Chondrocyte (in vitro differentiated cells): ENCODE measurements around the gene GALNT17. TPM values are rescaled to one million over a fixed set of nuclear protein-coding genes. Genes with fewer than 3 reads are reported as not detected.

Experiments
- DNase-seq: peaks from one replicate; pipeline ENCODE4 v3.0.0; 2021; ENCODE audit warnings: mixed read lengths, low spot score
- H3K27ac Mint-ChIP-seq: one replicate; pipeline ENCODE4 v1.8.0; 2021; ENCODE audit warnings: mild to moderate bottlenecking, moderate library complexity, mixed read lengths; ENCODE audit not compliant: unreplicated experiment
- H3K27me3 Mint-ChIP-seq: 2 replicates; pipeline ENCODE4 v1.8.0; 2021; ENCODE audit warnings: low read depth, mixed read lengths
- H3K36me3 Mint-ChIP-seq: 2 replicates; pipeline ENCODE4 v1.8.0; 2021; ENCODE audit warnings: low read depth, mixed read lengths
- H3K4me1 Mint-ChIP-seq: 2 replicates; pipeline ENCODE4 v1.8.0; 2021; ENCODE audit warnings: low read depth, mild to moderate bottlenecking, mixed read lengths
- H3K4me3 Mint-ChIP-seq: one replicate; pipeline ENCODE4 v1.8.0; 2021; ENCODE audit warnings: mild to moderate bottlenecking, moderate library complexity, mixed read lengths; ENCODE audit not compliant: unreplicated experiment
- H3K9me3 Mint-ChIP-seq: 2 replicates; pipeline ENCODE4 v1.8.0; 2021; ENCODE audit warnings: low read depth, mixed read lengths
- CTCF ChIP-seq: fragments of 200-600 bp; sonication (generic); IDR thresholded peaks from 2 replicates; pipeline ENCODE4 v1.5.0; 2021; ENCODE audit warnings: antibody characterized with exemption, mild to moderate bottlenecking, moderate library complexity
- total RNA-seq: library from RNA; stranded (reverse); gene quantifications from 3 replicates; pipeline ENCODE4 v1.2.1, GENCODE V29; 2021

The GALNT17 gene
- total RNA-seq, 1 donor from 2014 or later: 24.4 TPM

- H3K27ac Mint-ChIP-seq: peak overlapping the region; percentile 57
- H3K4me3 Mint-ChIP-seq: no peak overlapping the region
- DNase-seq: no peak
- peaks cover 5% of the 10 kb centered on the region for H3K9me3 Mint-ChIP-seq
- peaks cover 59% of the 10 kb centered on the region for H3K4me1 Mint-ChIP-seq
- TF ChIP-seq CTCF: no peak
- H3K27me3 Mint-ChIP-seq: no peaks in the 10 kb centered on the region
- H3K36me3 Mint-ChIP-seq: peaks cover 2% of the 10 kb centered on the region
Observed at GRCh38 chr7:71612911-71613310, 481.0 kb downstream of the GALNT17 start.

- TF ChIP-seq CTCF: no peak
- Mint-ChIP-seq H3K9me3 (peaks cover 1% of the 10 kb centered on the region), H3K4me1 (peaks cover 63% of the 10 kb centered on the region), H3K36me3 (peaks cover 2% of the 10 kb centered on the region), H3K27ac (peak overlapping the region; percentile 57), H3K4me3 (no peak overlapping the region), H3K27me3 (no peaks in the 10 kb centered on the region)
- no peak for DNase-seq
Observed at GRCh38 chr7:71613313-71613712, 481.4 kb downstream of the GALNT17 start.

- H3K9me3 Mint-ChIP-seq: peaks cover 7% of the 10 kb centered on the region
- peaks cover 74% of the 10 kb centered on the region for H3K4me1 Mint-ChIP-seq
- H3K36me3 Mint-ChIP-seq: peaks cover 1% of the 10 kb centered on the region
- H3K27me3 Mint-ChIP-seq: no peaks in the 10 kb centered on the region
- peak overlapping the region; percentile 92 for H3K27ac Mint-ChIP-seq
- H3K4me3 Mint-ChIP-seq: no peak overlapping the region
- TF ChIP-seq CTCF: peak; percentile 18
- DNase-seq: no peak
Observed at GRCh38 chr7:71615017-71615416, 483.1 kb downstream of the GALNT17 start.

- Mint-ChIP-seq H3K9me3 (peaks cover 7% of the 10 kb centered on the region), H3K27ac (peak overlapping the region; percentile 18), H3K4me1 (peaks cover 65% of the 10 kb centered on the region)
Observed at GRCh38 chr7:71616217-71616616, 484.3 kb downstream of the GALNT17 start.

GRCh38 chr7:71618278-71618677 is 486.3 kb downstream of the GALNT17 start:
- H3K4me1 Mint-ChIP-seq: peaks cover 44% of the 10 kb centered on the region
- no peaks in the 10 kb centered on the region for H3K27me3 Mint-ChIP-seq
- H3K4me3 Mint-ChIP-seq: no peak overlapping the region
- H3K36me3 Mint-ChIP-seq: peaks cover 3% of the 10 kb centered on the region
- DNase-seq: no peak
- peak; percentile 8 for TF ChIP-seq CTCF
- H3K9me3 Mint-ChIP-seq: peaks cover 7% of the 10 kb centered on the region
- H3K27ac Mint-ChIP-seq: peak overlapping the region; percentile 65

More at GRCh38 chr7:71616217-71616616, 484.3 kb downstream of the GALNT17 start:
- no peak for DNase-seq
- no peaks in the 10 kb centered on the region for H3K27me3 Mint-ChIP-seq
- no peak overlapping the region for H3K4me3 Mint-ChIP-seq
- H3K36me3 Mint-ChIP-seq: peaks cover 1% of the 10 kb centered on the region
- no peak for TF ChIP-seq CTCF
